K562 (cell line): ENCODE results near the gene LRP2BP. TPM values are rescaled to one million over a fixed set of nuclear protein-coding genes. Genes with fewer than 3 reads are reported as not detected.

ENCODE experiments used
- ARHGAP35 ChIP-seq: fragments of 450-650 bp; IDR thresholded peaks from 2 replicates; pipeline ENCODE4 v1.6.1; 2018; ENCODE audit not compliant: partially characterized antibody
- BHLHE40 ChIP-seq: IDR thresholded peaks from 2 replicates; pipeline ENCODE4 v1.6.1; 2011; ENCODE audit warnings: low read length, improper control_type of control experiment
- ELF4 ChIP-seq: fragments of 450-650 bp; formaldehyde crosslinking; IDR thresholded peaks from 2 replicates; pipeline ENCODE4 v1.4.0; 2022; ENCODE audit warnings: missing genetic modification characterization
- MTA2 ChIP-seq: fragments of 450-650 bp; IDR thresholded peaks from 2 replicates; pipeline ENCODE4 v1.6.1; 2016; ENCODE audit warnings: low read depth
- NFE2L1 ChIP-seq: fragments of 450-650 bp; IDR thresholded peaks from 2 replicates; pipeline ENCODE4 v1.6.1; 2016; ENCODE audit warnings: missing genetic modification characterization, low read depth, mild to moderate bottlenecking, missing compliant biosample characterization, moderate library complexity, borderline replicate concordance
- NR4A1 ChIP-seq, 2 experiments: fragments of 250-450 bp in 1 of 2; fragments of 450-650 bp in 1 of 2; sonication (Bioruptor Pico) in 1 of 2; IDR thresholded peaks; 2 replicates each; pipeline versions ENCODE4 v1.4.0 to v1.6.1; 2016 to 2020; ENCODE audit warnings: mild to moderate bottlenecking in 2 of 2, missing compliant biosample characterization in 1 of 2, missing genetic modification characterization in 1 of 2, moderate library complexity in 1 of 2
- PTBP1 ChIP-seq: fragments of 200-400 bp; formaldehyde crosslinking; IDR thresholded peaks from 2 replicates; pipeline ENCODE4 v1.6.1; 2017; ENCODE audit warnings: low read depth, low read length
- SMAD3 ChIP-seq: fragments of 450-650 bp; formaldehyde crosslinking; conservative IDR thresholded peaks from 2 replicates; pipeline ENCODE4 v1.4.0; 2020; ENCODE audit warnings: mild to moderate bottlenecking
- SRSF1 ChIP-seq: fragments of 200-400 bp; formaldehyde crosslinking; IDR thresholded peaks from 2 replicates; pipeline ENCODE4 v1.6.1; 2017; ENCODE audit warnings: mild to moderate bottlenecking, low read depth, low read length, moderate library complexity
- TAF9B ChIP-seq: fragments of 450-650 bp; IDR thresholded peaks from 2 replicates; pipeline ENCODE4 v1.6.1; 2018; ENCODE audit warnings: mild to moderate bottlenecking; ENCODE audit not compliant: partially characterized antibody
- TEAD2 ChIP-seq: fragments of 450-650 bp; IDR thresholded peaks from 2 replicates; pipeline ENCODE4 v1.6.1; 2016; ENCODE audit warnings: missing genetic modification characterization, control low read depth, missing compliant biosample characterization
- ZNF282 ChIP-seq: sonication (generic); formaldehyde crosslinking; IDR thresholded peaks from 2 replicates; pipeline ENCODE4 v1.8.1; 2023; ENCODE audit warnings: missing genetic modification reagents
- ZNF384 ChIP-seq: IDR thresholded peaks from 2 replicates; pipeline ENCODE4 v1.6.1; 2012; ENCODE audit warnings: low read depth, low read length, improper control_type of control experiment
- ZNF586 ChIP-seq: fragments of 450-650 bp; formaldehyde crosslinking; conservative IDR thresholded peaks from 2 replicates; pipeline ENCODE4 v1.4.0; 2020; ENCODE audit warnings: mild to moderate bottlenecking, moderate library complexity
- polyA plus RNA-seq, 8 experiments: library from polyadenylated mRNA; depleted of rRNA in 4 of 8; stranded (reverse) in 5 of 8; unstranded in 3 of 8; fragments of >200 nt; fragmentation: Nextera tagmentation in 2 of 8; fragmentation: Illumina TruSeq in 1 of 8; extraction: Ambion mirVana in 2 of 8; extraction: Trizol in 1 of 8; gene quantifications; 2 replicates each; pipeline versions ENCODE4 v1.2.1 to v1.2.3, GENCODE V29; 2011 to 2014; ENCODE audit warnings: inconsistent platforms in 1 of 8, missing spikeins in 1 of 8
- total RNA-seq, 7 experiments: library from RNA; depleted of rRNA in 6 of 7; stranded (reverse); fragments of >200 nt in 6 of 7; fragmentation: Illumina TruSeq in 2 of 7; extraction: Trizol in 2 of 7; gene quantifications; 2 replicates each; pipeline versions ENCODE4 v1.2.1 to v1.2.3, GENCODE V29; 2011 to 2021; ENCODE audit warnings: low replicate concordance in 1 of 7
- TF ChIP-seq, protein P1 (sequence below): conservative IDR thresholded peaks from 2 replicates; pipeline ENCODE4 v1.6.1; 2011; ENCODE audit warnings: low read depth, mild to moderate bottlenecking, low read length; ENCODE audit not compliant: control insufficient read depth
- TF ChIP-seq, protein P2 (sequence below): sonication (generic); formaldehyde crosslinking; IDR thresholded peaks from 2 replicates; pipeline ENCODE4 v1.8.0; 2022; ENCODE audit warnings: mild to moderate bottlenecking, missing genetic modification reagents
- TF ChIP-seq, protein P3 (sequence below): IDR thresholded peaks from 3 replicates; pipeline ENCODE4 v1.6.1; 2011; ENCODE audit warnings: borderline replicate concordance, mild to moderate bottlenecking; ENCODE audit not compliant: insufficient read length, insufficient read depth
- TF ChIP-seq, protein P4 (sequence below): fragments of 250-450 bp; sonication (Bioruptor Pico); IDR thresholded peaks from 2 replicates; pipeline ENCODE4 v1.5.0; 2021; ENCODE audit warnings: mild to moderate bottlenecking, moderate library complexity

Gene LRP2BP
- total and polyA plus RNA-seq, 9 of the 15 experiments (the other 6 are each of a cell fraction or from before 2014, with no cell fraction given) = 0.42 to 2.1 (median 0.62) TPM

DNA sequence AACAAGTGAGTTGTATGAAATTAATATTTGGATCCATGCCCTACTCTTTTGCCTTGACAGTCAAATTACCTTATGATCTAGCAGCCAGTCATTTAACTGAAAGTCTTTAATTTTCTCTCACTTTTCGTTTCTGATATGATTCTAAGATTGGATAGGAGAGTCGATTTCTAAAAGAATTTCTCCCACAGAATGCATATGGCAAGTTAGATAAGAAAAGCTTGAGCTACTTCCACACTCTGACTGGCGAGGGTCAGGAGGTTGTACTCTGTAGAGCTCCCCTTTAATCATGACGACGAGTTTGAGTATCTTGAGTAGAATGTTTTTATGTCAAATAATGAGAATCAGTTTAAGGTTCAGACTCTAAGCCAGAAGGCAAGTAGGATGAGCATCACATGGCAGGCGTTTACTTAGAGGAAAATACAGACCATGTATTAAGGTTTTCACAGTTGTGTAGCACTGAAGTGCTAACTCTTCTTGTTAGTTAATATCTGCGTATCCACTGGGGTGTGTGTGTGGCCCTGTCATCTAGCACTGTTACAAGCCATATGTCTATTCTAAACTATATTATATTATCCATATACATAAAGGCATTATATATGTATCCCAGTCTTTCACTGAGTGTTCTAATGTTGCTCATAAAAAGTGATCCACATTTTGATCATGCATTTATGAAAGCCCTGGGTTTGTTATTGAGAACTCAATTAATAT lies 37.8 kb downstream of the LRP2BP start (continued):
- TF ChIP-seq, protein P1, sequence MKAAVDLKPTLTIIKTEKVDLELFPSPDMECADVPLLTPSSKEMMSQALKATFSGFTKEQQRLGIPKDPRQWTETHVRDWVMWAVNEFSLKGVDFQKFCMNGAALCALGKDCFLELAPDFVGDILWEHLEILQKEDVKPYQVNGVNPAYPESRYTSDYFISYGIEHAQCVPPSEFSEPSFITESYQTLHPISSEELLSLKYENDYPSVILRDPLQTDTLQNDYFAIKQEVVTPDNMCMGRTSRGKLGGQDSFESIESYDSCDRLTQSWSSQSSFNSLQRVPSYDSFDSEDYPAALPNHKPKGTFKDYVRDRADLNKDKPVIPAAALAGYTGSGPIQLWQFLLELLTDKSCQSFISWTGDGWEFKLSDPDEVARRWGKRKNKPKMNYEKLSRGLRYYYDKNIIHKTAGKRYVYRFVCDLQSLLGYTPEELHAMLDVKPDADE = no peak
- TF ChIP-seq, protein P2, sequence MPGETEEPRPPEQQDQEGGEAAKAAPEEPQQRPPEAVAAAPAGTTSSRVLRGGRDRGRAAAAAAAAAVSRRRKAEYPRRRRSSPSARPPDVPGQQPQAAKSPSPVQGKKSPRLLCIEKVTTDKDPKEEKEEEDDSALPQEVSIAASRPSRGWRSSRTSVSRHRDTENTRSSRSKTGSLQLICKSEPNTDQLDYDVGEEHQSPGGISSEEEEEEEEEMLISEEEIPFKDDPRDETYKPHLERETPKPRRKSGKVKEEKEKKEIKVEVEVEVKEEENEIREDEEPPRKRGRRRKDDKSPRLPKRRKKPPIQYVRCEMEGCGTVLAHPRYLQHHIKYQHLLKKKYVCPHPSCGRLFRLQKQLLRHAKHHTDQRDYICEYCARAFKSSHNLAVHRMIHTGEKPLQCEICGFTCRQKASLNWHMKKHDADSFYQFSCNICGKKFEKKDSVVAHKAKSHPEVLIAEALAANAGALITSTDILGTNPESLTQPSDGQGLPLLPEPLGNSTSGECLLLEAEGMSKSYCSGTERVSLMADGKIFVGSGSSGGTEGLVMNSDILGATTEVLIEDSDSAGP (CRISPR knock-in tag) = no peak
- TF ChIP-seq, protein P3, sequence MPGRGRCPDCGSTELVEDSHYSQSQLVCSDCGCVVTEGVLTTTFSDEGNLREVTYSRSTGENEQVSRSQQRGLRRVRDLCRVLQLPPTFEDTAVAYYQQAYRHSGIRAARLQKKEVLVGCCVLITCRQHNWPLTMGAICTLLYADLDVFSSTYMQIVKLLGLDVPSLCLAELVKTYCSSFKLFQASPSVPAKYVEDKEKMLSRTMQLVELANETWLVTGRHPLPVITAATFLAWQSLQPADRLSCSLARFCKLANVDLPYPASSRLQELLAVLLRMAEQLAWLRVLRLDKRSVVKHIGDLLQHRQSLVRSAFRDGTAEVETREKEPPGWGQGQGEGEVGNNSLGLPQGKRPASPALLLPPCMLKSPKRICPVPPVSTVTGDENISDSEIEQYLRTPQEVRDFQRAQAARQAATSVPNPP = no peak
- TF ChIP-seq SMAD3 = no peak
- TF ChIP-seq ZNF586 (CRISPR knock-in tag) = no peak
- no peak for TF ChIP-seq ELF4 (CRISPR knock-in tag)
- TF ChIP-seq MTA2 = peak; percentile 57
- TF ChIP-seq SRSF1 = no peak
- no peak for TF ChIP-seq TAF9B
- TF ChIP-seq PTBP1 = no peak
- TF ChIP-seq ZNF282 (CRISPR knock-in tag) = no peak
- no peak for TF ChIP-seq NR4A1 (CRISPR knock-in tag; IDR thresholded peaks at IDR 0.05)
- no peak for TF ChIP-seq NR4A1 (tag; IDR thresholded peaks at IDR 0.05)
- TF ChIP-seq ZNF384 = no peak
- no peak for TF ChIP-seq TEAD2
- no peak for TF ChIP-seq BHLHE40
- TF ChIP-seq NFE2L1 (tag) = no peak
- TF ChIP-seq, protein P4, sequence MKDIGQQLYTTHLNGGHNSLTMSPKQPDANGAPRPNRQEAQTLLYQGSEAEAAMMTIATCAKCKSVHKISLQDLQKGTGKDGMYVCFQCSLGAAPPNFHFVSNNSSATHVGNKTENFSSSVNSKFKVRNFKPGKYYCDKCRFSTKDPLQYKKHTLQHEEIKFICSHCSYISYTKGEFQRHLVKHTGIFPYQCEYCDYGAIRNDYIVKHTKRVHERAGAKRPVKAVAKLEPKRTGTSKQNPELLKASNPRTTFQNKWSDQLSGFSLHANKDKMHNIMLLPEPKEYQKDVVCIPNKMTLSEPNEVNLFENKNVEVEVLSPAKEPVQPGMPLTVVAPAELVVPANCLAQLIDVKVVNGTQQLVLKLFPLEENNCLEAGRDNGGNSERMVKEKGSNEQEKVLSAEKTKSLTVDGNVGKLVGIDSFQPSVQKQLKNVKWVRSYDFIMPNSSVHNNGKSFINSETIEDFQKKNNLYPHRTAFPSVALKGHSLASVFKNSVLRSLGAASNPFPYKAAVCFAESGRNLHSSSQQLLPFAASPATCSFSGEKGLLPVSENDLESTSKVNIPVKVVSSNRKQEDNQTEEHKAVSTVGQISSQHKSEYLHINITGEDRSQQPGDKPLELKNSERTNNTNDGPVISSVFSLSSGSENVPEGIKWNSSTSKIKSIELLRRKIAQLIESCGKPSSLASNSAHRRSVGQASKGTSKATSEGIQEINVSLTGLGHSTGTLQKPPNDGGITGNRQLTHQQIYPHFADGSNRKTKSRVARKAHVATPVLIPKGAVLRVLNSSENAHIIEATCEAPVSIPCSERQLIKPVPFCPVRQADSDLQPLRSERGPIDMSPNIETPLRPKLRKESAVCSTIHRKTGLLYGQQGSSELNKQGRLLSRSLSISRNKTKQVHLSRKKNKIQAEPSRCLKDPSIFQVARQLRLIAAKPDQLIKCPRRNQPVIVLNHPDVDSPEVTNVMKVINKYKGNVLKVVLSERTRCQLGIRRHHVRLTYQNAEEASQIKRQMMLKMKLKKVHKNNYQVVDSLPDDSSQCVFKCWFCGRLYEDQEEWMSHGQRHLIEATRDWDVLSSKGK (CRISPR knock-in tag) = no peak
- TF ChIP-seq ARHGAP35 = no peak
